DND-41 (cell line): ENCODE measurements around the gene PRDM5.

Experiments used
- EZH2 ChIP-seq: IDR thresholded peaks from 3 replicates; pipeline ENCODE4 v1.6.1; 2012; ENCODE audit warnings: borderline replicate concordance, low read depth, mild to moderate bottlenecking, moderate library complexity, low read length, inconsistent platforms; ENCODE audit not compliant: severe bottlenecking
- TF ChIP-seq, protein P1 (sequence below): IDR thresholded peaks from 2 replicates; pipeline ENCODE4 v1.5.1; 2012; ENCODE audit warnings: borderline replicate concordance, low read length, moderate library complexity, mild to moderate bottlenecking; ENCODE audit not compliant: poor library complexity, severe bottlenecking; ENCODE audit errors: extremely low read depth

GRCh38 chr4:120699354-120699753, 223.2 kb downstream of the PRDM5 start:
- TF ChIP-seq, protein P1, sequence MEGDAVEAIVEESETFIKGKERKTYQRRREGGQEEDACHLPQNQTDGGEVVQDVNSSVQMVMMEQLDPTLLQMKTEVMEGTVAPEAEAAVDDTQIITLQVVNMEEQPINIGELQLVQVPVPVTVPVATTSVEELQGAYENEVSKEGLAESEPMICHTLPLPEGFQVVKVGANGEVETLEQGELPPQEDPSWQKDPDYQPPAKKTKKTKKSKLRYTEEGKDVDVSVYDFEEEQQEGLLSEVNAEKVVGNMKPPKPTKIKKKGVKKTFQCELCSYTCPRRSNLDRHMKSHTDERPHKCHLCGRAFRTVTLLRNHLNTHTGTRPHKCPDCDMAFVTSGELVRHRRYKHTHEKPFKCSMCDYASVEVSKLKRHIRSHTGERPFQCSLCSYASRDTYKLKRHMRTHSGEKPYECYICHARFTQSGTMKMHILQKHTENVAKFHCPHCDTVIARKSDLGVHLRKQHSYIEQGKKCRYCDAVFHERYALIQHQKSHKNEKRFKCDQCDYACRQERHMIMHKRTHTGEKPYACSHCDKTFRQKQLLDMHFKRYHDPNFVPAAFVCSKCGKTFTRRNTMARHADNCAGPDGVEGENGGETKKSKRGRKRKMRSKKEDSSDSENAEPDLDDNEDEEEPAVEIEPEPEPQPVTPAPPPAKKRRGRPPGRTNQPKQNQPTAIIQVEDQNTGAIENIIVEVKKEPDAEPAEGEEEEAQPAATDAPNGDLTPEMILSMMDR = no peak
- no peak for TF ChIP-seq EZH2
